Renal cortex interstitium (tissue), 11 donors: Measurements from ENCODE around the gene LIPC. TPM values are rescaled to one million over a fixed set of nuclear protein-coding genes. Genes with fewer than 3 reads are reported as not detected.

Experiments
- DNase-seq, 11 donors: peaks; one replicate each; pipeline ENCODE4 v3.0.0-alpha.2; 2013; ENCODE audit warnings: low read depth in 9 of 11, low spot score in 4 of 11; ENCODE audit errors: extremely low read depth in 1 of 11
- polyA plus RNA-seq, 3 donors: library from polyadenylated mRNA; unstranded; fragments of 120-200 nt; gene quantifications; one replicate each; pipeline ENCODE4 v1.2.1, GENCODE V29; 2013; ENCODE audit not compliant: insufficient read length in 3 of 3

Gene LIPC
- polyA plus RNA-seq, 3 donors: 14.0 to 17.6 (median 15.4) TPM

DNA sequence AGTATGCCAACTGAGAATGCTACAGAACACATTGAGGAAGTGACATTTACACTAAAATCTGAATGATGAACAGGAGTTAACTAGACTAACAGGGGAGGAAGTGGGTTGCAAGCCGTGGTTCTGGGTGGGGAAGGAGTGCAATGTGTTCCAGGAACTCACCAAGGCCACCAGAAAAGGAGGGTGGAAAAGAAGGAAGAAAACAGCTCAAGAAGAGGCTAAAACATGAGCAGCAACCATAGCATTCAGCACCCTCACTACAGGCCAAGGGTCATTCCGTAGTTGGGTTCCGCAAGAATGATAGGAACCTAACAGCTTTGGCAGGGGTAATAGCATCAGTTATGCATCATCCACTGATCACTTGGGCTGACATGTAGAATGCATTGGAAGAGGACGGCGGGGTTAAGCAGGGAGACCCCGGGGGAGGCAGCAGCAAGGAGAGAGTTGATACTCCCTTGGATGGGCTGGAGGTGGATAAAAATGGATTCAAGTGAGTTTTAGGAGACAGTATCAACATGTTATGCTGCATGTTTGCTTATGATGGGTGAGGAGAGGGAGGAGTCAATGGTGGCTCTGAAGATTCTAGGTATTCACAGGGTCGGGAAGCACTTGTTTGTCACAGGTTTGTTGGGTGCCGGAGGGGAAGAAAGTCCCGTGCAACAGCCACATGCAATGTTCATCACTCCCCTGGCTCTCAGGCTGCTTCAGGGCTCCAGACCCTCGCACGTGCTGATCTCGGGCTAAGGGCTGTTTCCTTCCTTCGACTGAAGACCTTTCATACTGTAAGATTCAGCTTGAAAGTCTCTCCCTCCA lies 53.2 kb downstream of the LIPC start:
- DNase-seq: no peak

DNA sequence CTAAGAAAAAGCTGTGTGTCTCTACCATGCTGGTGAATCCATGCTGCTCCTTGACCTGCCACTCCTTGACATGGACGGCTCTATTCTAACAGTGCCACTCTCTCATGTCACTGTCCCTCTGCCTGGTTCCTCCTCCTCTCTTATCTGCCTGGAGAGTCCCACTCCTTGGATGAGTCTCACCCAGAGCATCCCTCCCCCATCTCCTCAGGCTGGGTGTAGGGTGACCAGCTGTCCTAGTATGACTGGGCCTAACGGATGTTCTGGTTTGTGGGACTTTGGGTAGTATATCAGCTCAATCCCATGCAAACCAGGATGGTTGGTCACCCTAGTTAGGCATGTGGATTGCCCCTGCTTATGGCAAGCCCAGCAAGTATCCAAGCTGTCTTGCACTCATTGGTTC lies 54.3 kb downstream of the LIPC start:
- no peak for DNase-seq

DNA sequence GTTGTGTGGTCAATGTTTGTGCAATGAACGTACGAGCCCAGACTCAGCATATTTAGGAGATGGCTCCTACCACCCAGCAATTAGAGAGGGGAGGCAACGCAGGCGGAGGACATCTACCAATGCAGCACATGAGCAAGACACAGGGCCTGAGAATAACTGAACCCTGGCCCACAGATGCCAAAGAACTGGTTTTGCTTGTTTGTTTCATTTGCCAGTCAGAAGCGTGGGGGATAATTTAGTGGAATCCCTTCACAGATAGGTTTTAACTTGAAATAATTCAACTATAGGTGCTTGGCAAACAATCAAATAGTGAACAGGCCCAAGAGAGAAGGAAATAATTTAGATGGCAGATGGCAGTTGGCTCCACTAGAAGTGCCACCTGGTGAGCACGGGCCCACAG lies 54.8 kb downstream of the LIPC start:
- DNase-seq: no peak

DNA sequence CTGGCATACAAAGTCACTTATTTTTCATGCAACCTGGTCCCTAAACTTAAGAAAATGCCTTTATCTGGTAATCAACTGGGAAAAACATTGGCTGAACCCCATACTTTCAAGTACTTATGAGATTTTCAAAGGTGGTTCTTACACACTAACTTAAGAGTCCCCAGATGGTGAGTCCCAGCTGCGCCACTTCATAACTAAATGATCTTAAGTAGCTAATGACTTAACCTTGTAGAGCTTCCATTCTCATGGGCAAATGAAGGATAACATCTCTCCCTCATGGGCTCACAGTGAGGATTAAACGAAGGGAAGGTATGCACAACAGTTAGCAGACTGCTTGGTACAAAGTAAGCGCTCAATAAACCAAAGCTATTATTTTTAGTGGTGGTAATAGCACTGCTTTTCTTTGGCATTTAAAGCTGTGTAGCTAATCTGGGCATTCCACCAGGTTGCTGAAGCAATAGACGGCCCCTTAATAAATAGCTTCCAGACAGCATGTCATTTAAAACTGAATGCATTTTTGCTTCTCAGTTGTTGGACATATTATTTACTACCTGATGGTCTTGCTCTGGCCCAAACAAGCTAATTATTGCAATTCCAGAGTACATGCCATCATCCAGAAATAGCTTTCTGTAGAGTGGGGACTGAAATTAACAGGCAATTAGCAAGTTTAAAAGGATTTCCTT lies 55.4 kb downstream of the LIPC start:
- no peak for DNase-seq

DNA sequence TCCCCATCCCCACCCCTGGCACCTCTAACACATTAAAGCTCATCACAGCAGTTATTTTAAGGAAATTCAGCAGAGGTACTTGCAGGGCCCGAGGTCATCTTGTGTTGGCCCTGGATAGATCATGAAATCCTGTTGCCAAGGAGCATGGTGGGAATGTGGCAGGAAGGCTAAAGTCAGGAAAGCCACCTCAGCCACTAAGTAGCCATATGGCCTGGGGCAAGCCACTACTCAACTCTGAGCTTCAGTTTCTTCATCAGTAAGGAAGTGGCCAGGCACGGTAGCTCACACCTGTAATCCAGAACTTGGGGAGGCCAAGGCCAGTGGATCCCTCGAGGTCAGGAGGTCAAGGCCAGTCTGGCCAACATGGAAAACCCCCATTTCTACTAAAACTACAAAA lies 55.9 kb downstream of the LIPC start:
- no peak for DNase-seq

DNA sequence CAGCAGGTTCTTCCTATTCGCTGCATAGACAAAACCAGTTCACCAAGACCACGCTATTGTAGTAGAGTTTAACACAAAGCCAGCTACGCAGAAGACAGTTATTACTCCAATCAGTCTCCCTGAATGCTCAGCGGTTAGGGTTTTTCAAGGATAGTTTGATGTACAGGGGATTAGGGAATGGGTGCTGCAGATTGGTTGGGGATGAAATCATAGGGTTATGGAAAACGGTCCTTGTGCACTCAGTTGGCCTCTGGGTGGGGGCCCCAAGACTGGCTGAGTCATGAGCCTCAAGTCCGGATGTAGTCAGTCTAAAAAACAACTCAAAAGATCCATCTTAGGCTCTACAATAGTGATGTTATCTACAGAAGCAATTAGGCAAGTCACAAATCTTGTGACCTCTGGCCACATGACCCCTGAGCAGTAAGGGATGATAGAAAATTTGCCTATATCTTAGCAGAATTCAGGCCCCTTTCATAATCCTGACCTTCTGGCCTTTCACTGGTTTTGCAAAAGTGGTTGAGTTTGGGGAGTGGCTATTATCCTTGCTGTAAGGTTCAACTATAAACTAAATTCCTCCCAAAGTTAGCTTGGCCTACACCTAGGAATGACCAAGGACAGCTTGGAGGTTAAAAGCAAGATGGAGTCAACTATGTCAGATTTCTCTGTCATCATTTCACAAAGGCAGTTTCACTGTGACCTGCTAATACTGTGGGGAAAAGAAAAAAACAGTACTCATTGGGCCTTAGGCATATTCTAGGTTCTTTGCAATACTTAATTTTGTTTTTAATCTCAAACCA lies 57.7 kb downstream of the LIPC start:
- no peak for DNase-seq

DNA sequence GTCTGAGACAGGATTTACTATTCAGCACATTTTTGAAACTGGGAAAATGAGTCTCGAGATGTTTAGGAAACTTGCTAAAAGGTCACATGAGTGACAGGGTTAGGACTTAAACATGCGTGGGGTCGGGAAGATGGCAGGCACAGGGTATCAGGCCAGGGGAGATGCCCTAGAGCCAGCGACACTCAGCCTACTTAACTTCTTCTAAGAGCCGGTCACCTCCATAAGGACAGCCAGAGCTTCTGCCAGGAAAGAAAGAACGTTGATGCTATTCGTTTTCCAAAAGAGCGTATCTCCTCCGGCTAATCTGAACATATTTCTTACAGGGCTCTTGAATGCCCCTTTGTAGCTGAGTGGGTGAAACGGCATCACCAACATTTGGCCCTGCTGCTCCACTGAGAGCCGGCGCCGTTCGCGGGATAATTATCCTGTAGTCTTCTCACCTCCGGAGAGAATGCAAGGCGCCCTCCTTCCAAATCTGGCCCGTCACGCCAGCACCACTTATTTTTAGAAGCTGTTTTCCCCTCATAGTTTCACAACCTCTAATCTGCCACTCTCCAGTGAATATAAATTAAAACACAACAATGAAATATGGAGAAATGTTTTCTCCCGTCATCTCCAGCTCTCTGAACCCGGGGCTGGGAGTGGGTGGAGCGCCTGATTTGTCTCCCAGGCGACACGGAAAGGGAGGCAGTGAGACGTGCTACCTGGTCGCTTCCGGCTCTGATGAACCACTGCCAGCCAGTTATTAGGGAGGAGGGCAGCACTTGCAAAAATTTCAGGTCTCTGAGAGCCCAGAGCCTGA lies 58.5 kb downstream of the LIPC start:
- no peak for DNase-seq

DNA sequence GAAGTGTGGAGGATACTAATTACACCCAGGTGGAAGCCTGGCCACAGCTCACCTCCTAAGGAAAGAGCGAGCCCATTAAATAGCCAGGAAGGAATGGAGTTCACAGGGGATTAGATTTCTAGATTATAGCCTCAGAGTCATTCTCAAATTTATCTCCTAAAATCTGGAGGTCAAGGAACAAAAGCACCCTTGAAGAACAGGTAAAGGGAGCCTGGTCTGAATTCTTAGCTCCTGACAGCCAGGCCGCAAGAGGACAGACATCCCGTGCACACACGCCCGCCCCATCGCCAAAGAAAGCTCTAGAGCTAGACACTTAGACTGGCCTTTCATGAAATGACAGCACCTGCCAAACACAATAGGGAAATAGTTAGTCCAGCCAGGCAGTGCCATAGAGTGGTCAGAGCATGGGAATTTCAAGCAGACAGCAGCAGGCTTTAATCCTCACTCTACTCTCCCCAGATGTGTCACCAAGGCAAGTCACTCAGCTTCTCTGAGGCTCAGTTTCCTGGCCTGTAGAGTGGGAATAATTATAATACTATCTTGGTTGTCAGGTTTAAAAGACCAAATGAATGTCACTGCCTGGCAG lies 59.2 kb downstream of the LIPC start:
- DNase-seq: no peak

DNA sequence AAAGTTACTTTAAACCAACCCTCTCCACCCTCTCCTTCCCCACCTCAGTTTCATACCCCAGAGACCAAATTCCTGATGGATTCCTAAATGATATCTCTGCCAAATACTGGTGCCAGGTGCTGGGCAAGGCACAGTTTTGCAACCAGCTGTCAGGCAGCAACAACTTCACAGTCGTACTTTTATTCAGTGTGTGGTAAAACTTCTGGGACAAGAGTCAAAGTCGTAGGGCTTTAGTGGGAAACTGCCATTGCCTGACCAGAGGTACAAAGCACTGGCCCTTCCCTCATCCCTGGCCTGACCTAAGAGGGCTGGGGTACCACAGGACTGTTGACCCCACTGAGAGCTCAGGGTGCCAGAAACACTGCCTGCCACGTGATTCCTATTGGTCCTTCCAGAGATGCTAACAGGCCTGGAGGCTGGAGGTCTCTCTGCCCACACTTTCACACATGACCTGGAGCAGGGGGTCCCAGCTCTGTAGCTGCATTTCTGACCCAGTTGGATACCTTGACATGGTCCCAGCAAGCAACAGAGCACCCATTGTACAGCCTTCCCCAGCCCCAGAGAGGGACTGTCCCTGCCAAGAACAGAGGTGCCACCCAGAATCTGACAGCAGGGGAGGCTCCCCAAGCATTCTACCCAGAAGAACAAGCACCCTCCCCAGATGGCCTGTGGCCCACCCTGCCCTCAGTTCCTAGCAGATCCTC lies 59.9 kb downstream of the LIPC start:
- no peak for DNase-seq

DNA sequence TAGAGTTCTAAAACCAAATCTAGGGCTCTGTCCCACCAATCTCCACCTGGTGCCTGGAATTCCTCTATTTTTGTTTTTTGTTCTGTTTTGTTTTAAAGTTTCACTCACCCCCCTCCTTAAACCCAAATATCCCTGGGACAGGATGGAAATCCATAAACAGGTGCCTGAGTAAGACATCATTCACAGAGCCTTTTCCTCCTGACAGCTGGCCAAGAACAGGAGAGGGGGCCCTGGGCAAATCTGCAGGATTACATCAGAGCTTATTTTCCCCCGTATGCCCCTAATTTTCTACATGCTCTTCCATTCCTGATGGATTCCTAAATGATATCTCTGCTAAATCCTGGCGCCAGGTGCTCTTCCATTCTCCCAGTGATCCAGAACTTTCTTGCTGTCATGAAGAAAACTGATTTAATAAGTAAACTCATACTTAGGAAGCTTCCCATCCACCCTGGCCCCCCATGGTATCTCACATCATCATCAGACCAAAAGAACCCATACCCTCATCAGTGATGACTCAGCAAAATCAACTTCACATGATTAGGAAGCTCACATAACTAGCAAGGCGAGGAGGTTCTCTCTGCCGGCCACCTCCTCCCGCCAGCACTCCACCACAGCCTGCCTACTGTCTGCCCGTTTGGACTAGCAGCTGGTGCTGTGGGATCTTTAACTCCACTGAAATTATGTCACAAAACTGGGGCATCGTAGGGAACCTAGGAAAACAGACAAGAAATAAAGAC lies 61.0 kb downstream of the LIPC start:
- no peak for DNase-seq

DNA sequence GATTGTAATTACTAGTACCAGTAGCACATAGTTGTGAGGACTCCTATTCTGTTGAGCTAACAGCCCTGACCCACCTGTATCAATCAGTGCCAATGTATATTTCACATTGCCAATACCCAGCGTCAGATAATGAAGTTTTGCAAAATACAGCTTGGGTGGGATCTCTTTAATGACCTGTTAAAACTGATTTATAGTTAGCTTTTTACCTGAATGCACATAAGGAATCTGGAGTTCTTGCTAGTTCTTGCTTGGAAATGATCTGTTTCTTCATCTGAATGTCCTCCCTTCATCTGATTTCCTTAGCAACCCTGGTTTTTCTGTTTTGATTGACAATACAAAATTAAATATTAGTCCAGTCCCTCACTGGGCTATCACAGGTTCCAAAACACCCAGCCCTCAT lies 62.8 kb downstream of the LIPC start:
- DNase-seq: no peak

DNA sequence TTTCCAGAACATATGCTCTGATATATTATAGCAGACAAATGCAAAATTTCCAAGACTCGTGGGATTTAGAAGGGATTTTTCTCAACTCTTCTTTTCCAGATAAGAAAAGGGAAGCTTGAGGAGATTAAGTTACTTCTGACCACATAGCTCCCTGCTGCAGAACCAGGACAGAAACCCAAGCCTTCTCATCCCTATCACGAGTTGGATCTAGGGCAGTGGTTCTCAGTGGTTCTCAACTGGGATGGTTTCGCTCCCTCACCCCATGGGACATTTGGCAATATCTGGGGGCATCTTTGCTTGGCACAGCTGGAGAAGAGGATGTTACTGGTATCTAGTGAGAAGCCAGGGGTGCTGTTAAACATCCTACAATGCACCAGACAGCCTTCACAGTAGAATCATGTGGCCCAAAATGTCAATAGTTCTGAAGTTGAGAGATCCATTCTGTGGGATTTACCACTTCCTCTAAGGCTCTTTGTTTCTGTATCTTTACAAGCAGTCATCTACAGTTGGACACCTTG lies 64.2 kb downstream of the LIPC start:
- no peak for DNase-seq

DNA sequence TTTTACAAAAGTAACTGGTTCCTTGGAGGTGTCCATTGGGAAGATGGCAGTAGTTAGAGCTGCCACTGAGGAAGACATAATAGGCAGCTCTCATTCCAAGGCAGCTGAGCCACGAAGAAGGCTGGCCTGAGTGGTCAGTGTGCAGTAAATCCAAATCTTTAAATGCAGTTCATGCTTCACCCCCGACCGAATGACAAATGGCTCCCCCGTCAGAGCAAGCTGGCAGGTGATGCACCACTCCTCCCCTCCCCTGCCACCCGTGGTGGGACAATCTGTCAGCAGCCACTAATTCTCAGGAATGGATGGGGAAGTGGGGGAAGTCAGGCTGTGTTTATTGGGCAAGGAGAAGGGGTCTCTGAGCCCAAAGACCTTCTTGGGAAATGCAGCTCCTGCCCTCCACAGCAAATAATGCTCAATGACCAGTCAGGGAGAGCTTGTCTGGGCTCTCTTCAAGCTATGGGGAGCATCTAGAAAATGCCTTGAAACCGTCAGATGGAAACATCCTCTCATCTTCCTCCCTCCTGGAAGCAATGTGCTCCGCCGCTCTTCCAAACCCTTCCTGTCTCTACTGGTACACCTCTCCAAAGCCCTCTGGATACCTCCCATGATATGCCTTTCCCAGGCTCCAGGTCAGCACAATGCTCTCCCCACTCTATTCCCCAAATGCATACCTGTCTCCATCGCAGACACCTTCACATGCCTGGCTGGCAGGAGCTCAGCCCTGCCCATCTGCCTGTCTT lies 65.4 kb downstream of the LIPC start:
- no peak for DNase-seq

DNA sequence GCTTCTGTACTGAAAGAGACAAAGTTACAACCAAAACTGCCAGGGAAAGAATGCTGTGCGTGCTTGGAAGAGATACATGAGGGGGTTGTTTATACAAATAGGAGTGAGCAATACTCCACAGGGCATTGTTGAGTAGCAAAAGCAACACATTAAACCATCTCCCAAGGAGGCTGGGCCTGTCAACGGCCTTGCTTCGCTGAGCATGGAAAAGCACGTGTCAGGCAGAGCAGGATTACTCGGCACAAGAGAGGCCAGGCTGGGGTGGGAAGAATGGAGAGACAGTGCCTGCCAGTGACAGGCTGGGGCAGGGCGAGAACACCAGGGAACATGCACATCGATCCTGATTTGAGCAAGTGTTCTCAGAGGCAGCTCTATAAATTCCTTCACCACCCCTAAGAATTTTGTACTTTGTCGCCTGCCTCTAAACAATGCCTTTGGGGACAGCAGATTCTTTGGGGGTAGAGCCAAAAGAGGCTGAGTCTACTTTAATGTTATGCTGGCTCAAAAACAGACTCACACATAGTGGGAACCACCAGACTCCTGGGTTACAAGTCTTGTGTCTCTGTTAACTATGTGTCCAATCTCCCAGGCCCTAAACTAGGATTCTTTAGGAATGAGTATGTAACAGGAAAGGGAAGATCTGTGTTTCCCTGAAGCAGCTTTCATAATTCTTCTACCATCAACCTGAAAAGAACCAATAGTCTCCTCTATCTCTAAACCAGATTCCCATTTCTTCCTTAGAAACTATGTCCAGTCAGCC lies 67.2 kb downstream of the LIPC start:
- peak in 3 of 11 donors; percentile 52 to 73 (median 64) for DNase-seq

DNA sequence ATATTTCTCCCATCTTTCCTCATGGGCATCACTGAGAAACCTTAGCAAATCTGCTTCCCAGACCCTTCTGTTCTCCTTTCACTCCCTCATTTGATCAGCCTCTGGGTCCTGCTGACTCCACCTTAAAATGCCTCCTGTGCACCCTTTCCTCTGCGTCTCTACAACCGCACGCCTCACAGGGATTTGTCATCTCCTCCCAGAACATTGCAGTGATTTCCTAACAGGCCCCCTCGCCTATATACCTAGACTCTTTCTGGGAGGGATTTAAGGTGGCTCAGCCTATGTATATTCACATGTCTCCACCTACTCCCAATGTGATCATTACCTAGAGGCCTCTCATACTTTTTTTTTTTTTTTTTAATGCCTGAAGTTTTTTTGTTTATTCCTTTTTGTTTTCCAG lies 69.2 kb downstream of the LIPC start:
- no peak for DNase-seq

DNA sequence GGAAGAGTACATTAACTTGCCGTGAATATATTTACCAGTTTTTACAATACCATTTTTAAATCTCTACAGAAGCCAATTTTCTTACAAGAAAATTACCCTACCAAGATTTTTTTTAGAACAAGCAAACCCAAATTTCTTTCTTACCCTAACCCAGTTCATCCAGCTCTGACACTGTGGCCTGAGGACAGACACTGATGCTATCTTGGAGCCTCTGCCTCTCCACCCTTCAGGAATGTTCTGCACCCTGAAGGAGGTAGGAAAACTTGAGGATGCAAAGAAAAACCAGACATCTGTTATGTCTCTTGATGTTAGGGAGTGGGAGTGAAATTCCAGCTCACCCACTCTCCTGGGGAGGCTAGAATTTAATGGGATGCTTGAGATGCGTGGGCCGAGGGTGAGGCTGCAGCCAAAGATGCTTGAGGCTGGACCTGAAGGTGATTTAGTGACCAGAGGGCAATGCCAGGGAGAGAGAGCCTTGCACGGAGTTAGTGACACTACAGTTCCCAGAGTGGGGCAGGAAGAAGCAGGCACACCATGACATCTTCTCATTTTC lies 69.9 kb downstream of the LIPC start:
- DNase-seq: peak in 2 of 11 donors; percentile 51 to 57
